B cell (primary cell): ENCODE measurements around the gene ABCB10. TPM values are rescaled to one million over a fixed set of nuclear protein-coding genes. Genes with fewer than 3 reads are reported as not detected.
A peak's percentile ranks its signal among the peaks of the same experiment; 100 is the strongest.
"Not testable (repeated sequence)": the region's sequence is repeated elsewhere in the genome, so short reads cannot be mapped to it uniquely, and the experiment has no call there.

Experiments
- ATAC-seq: fragments of 200-7000 bp; cut with Tn5 transposase; one replicate; pipeline ENCODE4 v1.10.0; 2021; ENCODE audit warnings: low read depth, mild to moderate bottlenecking, moderate number of reproducible peaks, moderate library complexity
- CTCF ChIA-PET: fragments of 350-600 bp; sonication (Branson Sonifier 250); formaldehyde crosslinking; loops from one replicate; lab custom pipeline; 2021; ENCODE audit warnings: antibody characterized with exemption, inconsistent platforms; lab: Charles Lee
- POLR2A ChIA-PET: fragments of 350-600 bp; sonication (Branson Sonifier 250); formaldehyde crosslinking; loops from one replicate; lab custom pipeline; 2021; ENCODE audit warnings: antibody characterized with exemption; lab: Charles Lee
- DNase-seq: peaks from one replicate; pipeline ENCODE4 v3.0.0; 2013
- H2AFZ ChIP-seq: 2 replicates; pipeline ENCODE4 v1.6.1; 2012; ENCODE audit warnings: mild to moderate bottlenecking, low read depth, low read length; ENCODE audit not compliant: insufficient read depth, poor library complexity, severe bottlenecking
- H3K27ac ChIP-seq, 2 donors: 1 replicate in 1 of 2; 2 replicates in 1 of 2; pipeline ENCODE4 v1.5.1; 2012 to 2013; ENCODE audit warnings: low read length in 2 of 2, mild to moderate bottlenecking in 2 of 2, moderate library complexity in 1 of 2
- H3K27me3 ChIP-seq, 4 experiments: fragments of 200-600 bp in 1 of 4; sonication (generic) in 1 of 4; replicated peaks in 1 of 4; 1 replicate in 2 of 4; 2 replicates in 2 of 4; pipeline versions ENCODE4 v1.6.1 to v1.7.0; 2013 to 2016; ENCODE audit warnings: low read length in 3 of 4, mild to moderate bottlenecking in 2 of 4, mixed read lengths in 1 of 4, moderate library complexity in 1 of 4; ENCODE audit not compliant: insufficient read depth in 4 of 4, control insufficient read depth in 3 of 4; ENCODE audit errors: control extremely low read depth in 1 of 4
- H3K36me3 ChIP-seq, 2 experiments: replicated peaks in 1 of 2; 1 replicate in 1 of 2; 2 replicates in 1 of 2; pipeline versions ENCODE4 v1.6.1 to v1.7.1; 2013; ENCODE audit warnings: low read length in 1 of 2; ENCODE audit not compliant: insufficient read depth in 2 of 2, control insufficient read depth in 1 of 2; ENCODE audit errors: control extremely low read depth in 1 of 2, extremely low read depth in 1 of 2
- H3K4me1 ChIP-seq, 2 donors: fragments of 200-600 bp in 1 of 2; sonication (generic) in 1 of 2; 1 replicate in 1 of 2; 2 replicates in 1 of 2; pipeline versions ENCODE4 v1.5.1 to v1.6.1; 2013 to 2017; ENCODE audit warnings: low read length in 2 of 2; ENCODE audit not compliant: control insufficient read depth in 2 of 2, insufficient read depth in 2 of 2
- H3K4me2 ChIP-seq: replicated peaks from 2 replicates; pipeline ENCODE3; 2012; ENCODE audit warnings: mild to moderate bottlenecking, low read depth, low read length; ENCODE audit not compliant: poor library complexity, severe bottlenecking
- H3K4me3 ChIP-seq, 5 experiments: fragments of 200-600 bp in 1 of 5; sonication (generic) in 1 of 5; 1 replicate in 3 of 5; 2 replicates in 2 of 5; pipeline versions ENCODE4 v1.5.1 to v1.7.0; 2011 to 2016; ENCODE audit warnings: low read length in 4 of 5, mild to moderate bottlenecking in 4 of 5, low read depth in 2 of 5, control low read depth in 1 of 5, moderate library complexity in 1 of 5; ENCODE audit not compliant: insufficient read depth in 1 of 5; ENCODE audit errors: control extremely low read depth in 1 of 5, extremely low read depth in 1 of 5
- H3K79me2 ChIP-seq: fragments of 200-600 bp; sonication (generic); one replicate; pipeline ENCODE4 v1.6.0; 2016; ENCODE audit warnings: low read length; ENCODE audit not compliant: control insufficient read depth, insufficient read depth
- H3K9ac ChIP-seq: fragments of 200-600 bp; sonication (generic); 2 replicates; pipeline ENCODE4 v1.6.1; 2017; ENCODE audit warnings: mild to moderate bottlenecking, low read length, moderate library complexity
- H3K9me3 ChIP-seq, 3 donors: one replicate each; pipeline versions ENCODE4 v1.6.1 to v1.7.1; 2013; ENCODE audit warnings: low read length in 2 of 3; ENCODE audit not compliant: control insufficient read depth in 2 of 3, insufficient read depth in 1 of 3; ENCODE audit errors: control extremely low read depth in 1 of 3
- H4K20me1 ChIP-seq: 2 replicates; pipeline ENCODE4 v1.6.0; 2012; ENCODE audit warnings: mild to moderate bottlenecking, low read length; ENCODE audit not compliant: insufficient read depth, control insufficient read depth, poor library complexity, severe bottlenecking
- H3K27ac Mint-ChIP-seq: one replicate; pipeline ENCODE4 v1.8.0; 2021; ENCODE audit warnings: mixed read lengths
- H3K27me3 Mint-ChIP-seq: one replicate; pipeline ENCODE4 v1.8.0; 2021; ENCODE audit warnings: mixed read lengths
- H3K4me1 Mint-ChIP-seq: one replicate; pipeline ENCODE4 v1.8.0; 2021; ENCODE audit warnings: mixed read lengths
- H3K4me3 Mint-ChIP-seq: one replicate; pipeline ENCODE4 v1.8.0; 2021; ENCODE audit warnings: mixed read lengths
- H3K9me3 Mint-ChIP-seq: one replicate; pipeline ENCODE4 v1.8.0; 2022; ENCODE audit warnings: mixed read lengths; ENCODE audit not compliant: insufficient read depth
- EZH2 ChIP-seq: IDR thresholded peaks from 2 replicates; pipeline ENCODE4 v1.6.1; 2012; ENCODE audit warnings: borderline replicate concordance, low read depth, mild to moderate bottlenecking, moderate library complexity, low read length; ENCODE audit not compliant: insufficient read depth, poor library complexity, severe bottlenecking
- WGBS: methylation state at CpG from one replicate; pipeline ENCODE4 v1.1.5; 2013; ENCODE audit warnings: missing lambda C conversion rate; ENCODE audit not compliant: insufficient coverage; 5-methylcytosine and 5-hydroxymethylcytosine counted together
- intact Hi-C: fragments of 100-400 bp; cut with micrococcal nuclease; formaldehyde crosslinking; loops from one replicate; pipeline ENCODE4 v1.10.0; 2022
- polyA plus RNA-seq: library from polyadenylated mRNA; depleted of rRNA; stranded (reverse); fragments of >200 nt; gene quantifications from 2 replicates; pipeline ENCODE4 v1.2.3, GENCODE V29; 2012
- total RNA-seq, 2 donors: library from RNA; stranded (reverse); fragments of 120-200 nt in 1 of 2; gene quantifications; 1 replicate in 1 of 2; 2 replicates in 1 of 2; pipeline versions ENCODE4 v1.2.3 to v1.2.4, GENCODE V29; 2013 to 2022
- TF ChIP-seq, protein P1 (sequence below): fragments of 200-600 bp; IDR thresholded peaks from one replicate; pipeline ENCODE4 v1.8.0; 2022; ENCODE audit warnings: antibody characterized with exemption, mild to moderate bottlenecking

ABCB10 gene
- total and polyA plus RNA-seq, 2 donors (not counting 1 experiment from before 2014, with no cell fraction given), result 6.5 to 18.6 TPM

DNA sequence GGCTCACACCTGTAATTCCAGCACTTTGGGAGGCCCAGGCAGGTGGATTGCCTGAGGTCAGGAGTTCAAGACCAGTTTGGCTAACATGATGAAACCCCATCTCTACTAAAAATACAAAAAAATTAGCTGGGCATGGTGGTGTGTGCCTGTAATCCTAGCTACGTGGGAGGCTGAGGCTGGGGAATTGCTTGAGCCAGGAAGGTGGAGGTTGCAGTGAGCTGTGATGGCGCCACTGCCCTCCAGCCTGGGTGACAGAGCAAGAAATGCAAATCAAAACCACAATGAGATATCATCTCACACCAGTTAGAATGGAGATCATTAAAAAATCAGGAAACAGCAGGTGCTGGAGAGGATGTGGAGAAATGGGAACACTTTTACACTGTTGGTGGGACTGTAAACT is 47.3 kb downstream of the ABCB10 start:
- ATAC-seq, intact Hi-C loops: not testable (repeated sequence)
- CTCF ChIA-PET, result interaction anchor here (1.1 kb wide), 1 partner anchor 251 kb away, joined by 3 read pairs; no protein-coding TSS in a partner anchor

DNA sequence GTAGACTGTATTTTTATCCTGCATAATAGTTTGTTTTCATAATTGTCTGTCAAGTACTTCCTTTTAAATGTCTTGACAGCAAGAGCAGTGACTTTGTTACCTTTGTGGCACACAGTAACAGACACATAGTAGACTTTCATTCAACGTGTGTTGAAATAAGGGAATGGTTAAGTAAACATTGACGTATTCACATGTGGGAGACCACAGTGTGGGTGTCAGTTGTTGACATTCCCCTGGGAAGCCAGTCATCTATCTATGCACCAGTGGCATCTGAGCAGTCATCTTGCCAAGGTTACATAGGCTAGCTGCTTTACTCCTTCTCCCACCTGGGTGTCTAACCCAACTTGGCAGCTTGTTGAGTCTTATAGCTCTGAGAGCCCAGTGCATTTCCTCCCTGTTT is 48.9 kb downstream of the ABCB10 start:
- POLR2A ChIA-PET, result no interaction called here
- H3K4me3 Mint-ChIP-seq, result peak overlapping the region; percentile 96
- no peak for TF ChIP-seq EZH2
- TF ChIP-seq, protein P1, sequence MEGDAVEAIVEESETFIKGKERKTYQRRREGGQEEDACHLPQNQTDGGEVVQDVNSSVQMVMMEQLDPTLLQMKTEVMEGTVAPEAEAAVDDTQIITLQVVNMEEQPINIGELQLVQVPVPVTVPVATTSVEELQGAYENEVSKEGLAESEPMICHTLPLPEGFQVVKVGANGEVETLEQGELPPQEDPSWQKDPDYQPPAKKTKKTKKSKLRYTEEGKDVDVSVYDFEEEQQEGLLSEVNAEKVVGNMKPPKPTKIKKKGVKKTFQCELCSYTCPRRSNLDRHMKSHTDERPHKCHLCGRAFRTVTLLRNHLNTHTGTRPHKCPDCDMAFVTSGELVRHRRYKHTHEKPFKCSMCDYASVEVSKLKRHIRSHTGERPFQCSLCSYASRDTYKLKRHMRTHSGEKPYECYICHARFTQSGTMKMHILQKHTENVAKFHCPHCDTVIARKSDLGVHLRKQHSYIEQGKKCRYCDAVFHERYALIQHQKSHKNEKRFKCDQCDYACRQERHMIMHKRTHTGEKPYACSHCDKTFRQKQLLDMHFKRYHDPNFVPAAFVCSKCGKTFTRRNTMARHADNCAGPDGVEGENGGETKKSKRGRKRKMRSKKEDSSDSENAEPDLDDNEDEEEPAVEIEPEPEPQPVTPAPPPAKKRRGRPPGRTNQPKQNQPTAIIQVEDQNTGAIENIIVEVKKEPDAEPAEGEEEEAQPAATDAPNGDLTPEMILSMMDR, result no peak
- CTCF ChIA-PET, result interaction anchor here (1.3 to 2.7 kb wide), 3 partner anchors 29 to 253 kb away, joined by 5 to 27 read pairs (median 6); no protein-coding TSS in a partner anchor
- H3K27ac ChIP-seq, result no peak overlapping the region
- no peaks in the 10 kb centered on the region for H3K27me3 Mint-ChIP-seq
- H3K79me2 ChIP-seq, result peaks cover 28% of the 10 kb centered on the region
- DNase-seq (no peak), ATAC-seq (no peak)
- no CpG with 5 or more reads among the region's 2 CpGs for WGBS
- intact Hi-C loops, result loop anchor here (5.0 to 10.0 kb wide), 3 partner anchors 1133 to 1733 kb away; partner anchors contain the start of genes C1orf35, COG2, GNPAT and MRPL55
- H3K4me1 Mint-ChIP-seq, result peaks cover 23% of the 10 kb centered on the region
- no peaks in the 10 kb centered on the region for H3K9me3 Mint-ChIP-seq
- no peak overlapping the region for H3K4me2 ChIP-seq
- H4K20me1 ChIP-seq, result no peaks in the 10 kb centered on the region
- H3K9ac ChIP-seq, result no peak overlapping the region
- peaks cover 17% of the 10 kb centered on the region in 2 donors for H3K4me1 ChIP-seq
- H3K4me3 ChIP-seq, result no peak overlapping the region
- H3K36me3 ChIP-seq, result peaks cover 0 to 3% of the 10 kb centered on the region in 2 experiments
- H2AFZ ChIP-seq, result no peak overlapping the region
- H3K27me3 ChIP-seq, result no peaks in the 10 kb centered on the region
- peaks cover 0 to 4% (median 0%) of the 10 kb centered on the region in 3 donors for H3K9me3 ChIP-seq
- H3K27ac Mint-ChIP-seq, result peak overlapping the region; percentile 99

More for the DNA sequence above, 47.3 kb downstream of the ABCB10 start:
- Histone ChIP-seq H3K79me2 (peaks cover 19% of the 10 kb centered on the region), H3K4me1 (peaks cover 17% of the 10 kb centered on the region in 2 donors)
- POLR2A ChIA-PET, result interaction anchor here (0.6 to 0.9 kb wide), 2 partner anchors 22 to 29 kb away, joined by 3 read pairs; no protein-coding TSS in a partner anchor
- not testable (repeated sequence) for H3K9ac ChIP-seq, H3K4me3 ChIP-seq, H3K36me3 ChIP-seq, H3K27ac ChIP-seq, DNase-seq, H3K27me3 ChIP-seq, H2AFZ ChIP-seq, H4K20me1 ChIP-seq, H3K4me2 ChIP-seq, H3K4me3 Mint-ChIP-seq, H3K9me3 ChIP-seq, H3K9me3 Mint-ChIP-seq, H3K27ac Mint-ChIP-seq, H3K27me3 Mint-ChIP-seq
- WGBS, result no CpG with 5 or more reads among the region's 2 CpGs
- H3K4me1 Mint-ChIP-seq, result peaks cover 23% of the 10 kb centered on the region
